DOHH2 (cell line): ENCODE data around the gene AASDH.

Experiments
- H3F3A ChIP-seq: fragments of 200-600 bp; sonication (generic), shearing (Covaris generic); 2 replicates; pipeline ENCODE4 v1.6.0; 2016; ENCODE audit warnings: antibody characterized with exemption, mild to moderate bottlenecking; ENCODE audit not compliant: control insufficient read depth, insufficient read depth
- H3K27ac ChIP-seq: fragments of 200-600 bp; sonication (generic); 2 replicates; pipeline ENCODE4 v1.5.1; 2014; ENCODE audit warnings: low read depth, mild to moderate bottlenecking, low read length, moderate library complexity
- H3K27me3 ChIP-seq: fragments of 200-600 bp; sonication (generic); 2 replicates; pipeline ENCODE4 v1.6.1; 2014; ENCODE audit warnings: mild to moderate bottlenecking, low read length, mixed read lengths; ENCODE audit not compliant: control insufficient read depth
- H3K36me3 ChIP-seq: fragments of 200-600 bp; sonication (generic); 2 replicates; pipeline ENCODE4 v1.6.1; 2014; ENCODE audit warnings: mild to moderate bottlenecking, low read length, moderate library complexity, mixed read lengths; ENCODE audit not compliant: control insufficient read depth
- H3K4me1 ChIP-seq: fragments of 200-600 bp; sonication (generic); 2 replicates; pipeline ENCODE4 v1.6.1; 2014; ENCODE audit warnings: mild to moderate bottlenecking, low read length, mixed read lengths; ENCODE audit not compliant: control insufficient read depth
- H3K4me2 ChIP-seq: fragments of 200-600 bp; sonication (generic); 2 replicates; pipeline ENCODE4 v1.6.0; 2014; ENCODE audit warnings: mild to moderate bottlenecking, low read length, moderate library complexity
- H3K4me3 ChIP-seq: fragments of 200-600 bp; sonication (generic); 2 replicates; pipeline ENCODE4 v1.5.1; 2014; ENCODE audit warnings: mild to moderate bottlenecking, low read length, mixed read lengths
- H3K79me2 ChIP-seq: fragments of 200-600 bp; sonication (generic); 2 replicates; pipeline ENCODE4 v1.6.1; 2014; ENCODE audit warnings: mild to moderate bottlenecking, low read length, mixed read lengths; ENCODE audit not compliant: control insufficient read depth
- H3K9me2 ChIP-seq: fragments of 200-600 bp; sonication (generic); replicated peaks from 2 replicates; pipeline ENCODE4 v1.6.1; 2014; ENCODE audit warnings: mild to moderate bottlenecking, low read length, mixed read lengths; ENCODE audit not compliant: control insufficient read depth
- H3K9me3 ChIP-seq: fragments of 200-600 bp; sonication (generic); 2 replicates; pipeline ENCODE4 v1.6.1; 2014; ENCODE audit warnings: antibody characterized with exemption, low read length, mixed read lengths; ENCODE audit not compliant: control insufficient read depth, insufficient read depth
- H4K20me1 ChIP-seq: fragments of 200-600 bp; sonication (generic); 2 replicates; pipeline ENCODE4 v1.6.0; 2014; ENCODE audit warnings: low read depth, mild to moderate bottlenecking, antibody characterized with exemption, low read length, moderate library complexity; ENCODE audit not compliant: control insufficient read depth, insufficient read depth
- CTCF ChIP-seq: fragments of 200-600 bp; sonication (generic); IDR thresholded peaks from one replicate; pipeline ENCODE4 v1.5.1; 2014; ENCODE audit warnings: antibody characterized with exemption, mild to moderate bottlenecking, low read depth, low read length; ENCODE audit not compliant: poor library complexity, severe bottlenecking
- EZH2phosphoT487 ChIP-seq: fragments of 200-600 bp; sonication (generic); IDR thresholded peaks from 2 replicates; pipeline ENCODE4 v1.6.1; 2017; ENCODE audit warnings: borderline replicate concordance, mild to moderate bottlenecking, antibody characterized with exemption, low read length, moderate library complexity, mixed read lengths

The AASDH gene

GRCh38 chr4:56387023-56388001 is at the start of gene AASDH:
AASDH (minus strand) TSS chr4:56387491; CDS start chr4:56384299, 3,192 bp downstream.
- Histone ChIP-seq H3K4me2 (peak within 1 kb of the TSS; percentile 73), H3F3A (peaks cover 17% of the 10 kb centered on the region), H3K27ac (peak within 1 kb of the TSS; percentile 85), H3K4me1 (peaks cover 29% of the 10 kb centered on the region), H3K79me2 (peaks cover 31% of the 10 kb centered on the region), H3K9me2 (no peaks in the 10 kb centered on the region), H3K36me3 (peaks cover 1% of the 10 kb centered on the region), H3K9me3 (no peaks in the 10 kb centered on the region), H3K4me3 (peak within 1 kb of the TSS; percentile 94), H4K20me1 (no peaks in the 10 kb centered on the region), H3K27me3 (no peaks in the 10 kb centered on the region)
- TF ChIP-seq EZH2phosphoT487 (no peak), CTCF (no peak)

GRCh38 chr4:56435140-56435926 is 48.0 kb upstream of the AASDH start, which contains the start of gene PPAT:
PPAT (minus strand) TSS chr4:56435615; CDS start chr4:56435477, 138 bp downstream.
- Histone ChIP-seq H3K27ac (peak within 1 kb of the TSS; percentile 74), H3K79me2 (peaks cover 94% of the 10 kb centered on the region), H3F3A (no peaks in the 10 kb centered on the region), H3K36me3 (peaks cover 74% of the 10 kb centered on the region), H3K4me1 (peaks cover 52% of the 10 kb centered on the region), H3K27me3 (no peaks in the 10 kb centered on the region), H4K20me1 (peaks cover 33% of the 10 kb centered on the region), H3K9me2 (no peaks in the 10 kb centered on the region), H3K4me3 (peak within 1 kb of the TSS; percentile 89), H3K4me2 (peak within 1 kb of the TSS; percentile 88), H3K9me3 (no peaks in the 10 kb centered on the region)
- no peak for TF ChIP-seq CTCF
- no peak for TF ChIP-seq EZH2phosphoT487

GRCh38 chr4:56434599-56435139 is 47.4 kb upstream of the AASDH start:
- H4K20me1 ChIP-seq = peaks cover 32% of the 10 kb centered on the region
- peak overlapping the region; percentile 74 for H3K27ac ChIP-seq
- peak overlapping the region; percentile 89 for H3K4me3 ChIP-seq
- no peaks in the 10 kb centered on the region for H3K9me2 ChIP-seq
- H3K4me2 ChIP-seq = peak overlapping the region; percentile 88
- TF ChIP-seq CTCF (no peak), EZH2phosphoT487 (no peak)
- no peaks in the 10 kb centered on the region for H3K27me3 ChIP-seq
- H3F3A ChIP-seq = no peaks in the 10 kb centered on the region
- H3K9me3 ChIP-seq = no peaks in the 10 kb centered on the region
- H3K36me3 ChIP-seq = peaks cover 69% of the 10 kb centered on the region
- H3K4me1 ChIP-seq = peaks cover 51% of the 10 kb centered on the region
- peaks cover 94% of the 10 kb centered on the region for H3K79me2 ChIP-seq
